Neuron (in vitro differentiated cells): ENCODE data around the gene EPHA10.
"Not testable (repeated sequence)": the region's sequence is repeated elsewhere in the genome, so short reads cannot be mapped to it uniquely, and the experiment has no call there.

Source experiments
- H2AFZ ChIP-seq: one replicate; pipeline ENCODE4 v1.6.1; 2013; ENCODE audit warnings: low read depth, mild to moderate bottlenecking, inconsistent platforms, low read length, moderate library complexity
- H3K27me3 ChIP-seq: one replicate; pipeline ENCODE4 v1.6.1; 2013; ENCODE audit warnings: low read length; ENCODE audit not compliant: insufficient read depth
- H3K36me3 ChIP-seq: one replicate; pipeline ENCODE4 v1.6.1; 2013; ENCODE audit warnings: low read length; ENCODE audit not compliant: insufficient read depth
- H3K4me1 ChIP-seq: one replicate; pipeline ENCODE4 v1.6.1; 2013; ENCODE audit warnings: low read length; ENCODE audit not compliant: insufficient read depth
- H3K4me3 ChIP-seq: 2 replicates; pipeline ENCODE4 v1.5.1; 2013; ENCODE audit warnings: mild to moderate bottlenecking, low read length, moderate library complexity
- H3K9me3 ChIP-seq: one replicate; pipeline ENCODE4 v1.6.1; 2013; ENCODE audit warnings: low read length

The EPHA10 gene

DNA sequence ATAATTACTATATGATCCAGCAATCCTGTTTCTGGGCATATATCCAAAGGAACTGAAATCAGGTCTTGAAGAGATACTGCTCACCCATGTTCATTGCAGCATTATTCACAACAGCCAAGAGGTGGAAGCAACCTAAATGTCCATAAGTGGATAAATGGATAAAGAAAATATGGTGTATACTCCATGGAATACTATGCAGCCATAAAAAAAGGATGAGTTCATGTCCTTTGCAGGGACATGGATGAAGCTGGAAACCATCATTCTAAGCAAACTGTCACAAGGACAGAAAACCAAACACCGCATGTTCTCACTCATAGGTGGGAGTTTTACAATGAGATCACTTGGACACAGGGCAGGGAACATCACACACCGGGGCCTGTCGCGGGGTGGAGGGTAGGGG is 26.3 kb downstream of the EPHA10 start:
- peaks cover 16% of the 10 kb centered on the region for H3K27me3 ChIP-seq

DNA sequence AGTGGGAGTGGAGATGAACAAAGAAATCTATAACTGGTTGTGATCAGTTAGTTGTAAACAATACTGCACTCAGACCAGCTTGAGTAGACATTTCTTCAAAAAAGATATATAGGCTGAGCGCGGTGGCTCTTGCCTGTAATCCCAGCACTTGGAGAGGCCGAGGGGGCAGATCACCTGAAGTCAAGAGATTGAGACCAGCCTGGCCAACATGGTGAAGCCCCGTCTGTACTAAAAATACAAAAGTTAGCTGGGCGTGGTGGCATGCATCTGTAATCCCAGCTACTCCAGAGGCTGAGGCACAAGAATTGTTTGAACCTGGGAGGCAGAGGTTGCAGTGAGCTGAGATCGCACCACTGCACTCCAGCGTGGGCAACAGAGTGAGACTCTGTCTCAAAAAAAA is 26.9 kb downstream of the EPHA10 start:
- H3K4me1 ChIP-seq, H3K36me3 ChIP-seq, H3K4me3 ChIP-seq, H3K9me3 ChIP-seq, H2AFZ ChIP-seq: not testable (repeated sequence)
- peaks cover 20% of the 10 kb centered on the region for H3K27me3 ChIP-seq

More for the DNA sequence above, 26.3 kb downstream of the EPHA10 start:
- not testable (repeated sequence) for H3K36me3 ChIP-seq, H2AFZ ChIP-seq, H3K4me3 ChIP-seq, H3K9me3 ChIP-seq, H3K4me1 ChIP-seq

DNA sequence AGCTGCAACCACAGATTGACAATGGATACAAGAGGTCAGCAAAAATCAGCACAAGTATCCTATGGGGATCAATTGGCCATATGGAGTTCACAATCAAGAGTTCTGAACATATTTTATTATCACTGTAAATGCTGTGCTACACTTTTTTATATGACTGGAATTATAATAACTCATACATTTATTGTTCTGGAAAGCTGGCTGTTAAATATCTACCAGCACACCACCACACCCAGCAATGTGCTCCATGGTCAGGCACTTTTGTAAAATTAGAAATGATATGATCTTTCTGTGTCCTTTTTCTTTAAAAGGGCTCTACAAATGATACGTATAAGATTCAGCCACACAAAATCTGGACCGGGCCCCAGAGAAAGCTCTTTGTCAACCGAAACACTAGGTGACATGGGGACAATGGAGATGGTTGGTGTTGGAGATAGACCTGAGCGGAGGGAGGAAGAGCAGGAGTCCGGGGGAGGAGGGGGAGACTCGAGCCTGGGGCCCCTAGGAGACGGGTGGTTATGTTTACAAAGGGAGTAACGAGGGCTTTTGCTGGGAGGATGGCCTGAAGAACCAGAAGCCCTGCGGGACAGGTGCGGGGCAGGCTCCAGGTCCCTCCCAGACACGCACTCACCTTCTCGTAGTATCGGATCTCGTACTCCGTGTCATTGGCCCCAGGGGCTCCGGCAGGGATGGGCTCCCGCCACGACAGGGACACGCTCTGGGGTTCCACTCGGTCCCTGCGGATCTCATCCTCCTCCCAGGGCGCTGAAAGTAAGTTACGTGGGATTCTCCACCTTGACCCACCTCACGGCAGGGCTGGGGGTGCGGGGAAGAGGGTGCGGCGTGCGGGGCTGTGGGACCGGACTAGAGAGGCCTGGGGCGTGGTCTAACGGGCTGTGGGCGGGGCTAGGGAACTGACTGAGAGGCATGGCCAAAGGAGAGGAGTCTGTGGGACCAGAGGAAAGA is 30.0 kb downstream of the EPHA10 start:
- no peaks in the 10 kb centered on the region for H3K36me3 ChIP-seq

DNA sequence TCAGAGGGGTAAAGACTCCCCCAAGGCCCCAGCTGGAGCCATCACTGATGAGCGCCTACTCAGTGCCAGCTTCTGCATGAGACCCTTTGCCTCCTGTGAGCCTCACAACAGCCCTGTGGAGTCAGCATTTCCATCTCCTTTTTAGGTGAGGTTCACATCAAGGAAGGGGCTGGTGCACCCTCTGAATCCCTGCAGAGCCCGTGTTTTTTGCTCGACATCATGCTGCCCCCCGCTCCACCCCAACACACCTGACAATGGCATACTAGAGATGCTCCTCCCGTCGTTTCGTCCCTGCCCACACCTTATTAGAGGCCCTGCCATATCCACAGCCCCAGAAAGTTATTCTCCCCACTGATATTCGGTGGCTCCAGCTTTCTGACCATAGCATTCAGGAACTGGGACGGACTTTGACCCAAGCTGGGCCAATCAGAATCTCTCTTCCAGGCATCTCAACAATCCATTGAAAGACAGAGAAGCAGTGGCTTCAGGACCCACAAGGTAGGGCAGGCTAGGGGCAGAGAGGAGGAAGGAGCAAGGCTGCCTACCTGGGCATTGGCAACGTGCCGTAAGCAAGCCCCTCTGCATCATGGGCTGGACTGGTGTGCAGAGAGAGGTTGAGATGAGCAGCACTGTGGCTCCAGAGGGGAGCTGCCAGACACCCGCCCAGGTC is 32.7 kb downstream of the EPHA10 start:
- Histone ChIP-seq H3K9me3 (no peaks in the 10 kb centered on the region), H3K4me3 (no peak overlapping the region), H2AFZ (no peak overlapping the region), H3K27me3 (peaks cover 48% of the 10 kb centered on the region), H3K4me1 (peaks cover under 1% of the 10 kb centered on the region), H3K36me3 (no peaks in the 10 kb centered on the region)

More for the DNA sequence above, 30.0 kb downstream of the EPHA10 start:
- H2AFZ ChIP-seq = no peak overlapping the region
- no peaks in the 10 kb centered on the region for H3K9me3 ChIP-seq
- no peak overlapping the region for H3K4me3 ChIP-seq
- H3K27me3 ChIP-seq = peaks cover 29% of the 10 kb centered on the region
- H3K4me1 ChIP-seq = no peaks in the 10 kb centered on the region

DNA sequence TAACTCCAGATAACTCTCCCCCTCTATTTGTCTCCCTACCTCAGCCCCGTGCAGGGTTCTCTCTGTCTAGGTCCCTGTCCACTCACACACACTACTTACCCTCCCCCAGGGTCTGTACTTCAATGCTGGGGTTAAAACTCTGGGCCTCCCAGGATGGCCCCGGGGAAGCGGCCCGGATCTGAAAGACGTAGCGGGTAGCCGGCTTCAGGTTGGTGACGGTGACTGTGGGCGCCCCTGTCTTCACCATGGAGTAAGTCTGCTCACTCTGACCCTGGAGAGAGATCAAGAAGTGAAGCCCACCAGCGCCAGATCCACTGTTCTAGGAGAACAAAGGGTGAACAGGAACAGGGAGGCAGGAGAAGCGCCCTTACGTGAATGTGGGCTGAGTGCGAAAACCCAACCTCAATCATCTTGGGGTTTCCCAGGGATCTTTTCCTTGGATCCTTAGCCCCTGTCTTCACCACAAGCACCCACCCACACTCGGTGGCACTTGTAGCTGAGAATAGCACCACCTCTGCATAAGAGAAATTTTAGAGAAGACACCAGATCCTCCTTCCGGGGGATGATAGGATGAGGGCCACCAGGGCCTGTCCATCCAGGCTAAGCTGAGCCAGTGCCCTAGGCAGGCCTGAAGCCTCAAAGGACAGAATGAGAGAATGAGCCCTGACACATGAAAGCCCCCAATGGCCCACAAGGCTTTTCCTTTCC is 33.5 kb downstream of the EPHA10 start:
- Histone ChIP-seq H3K27me3 (peaks cover 48% of the 10 kb centered on the region), H3K4me3 (no peak overlapping the region), H3K4me1 (peaks cover 8% of the 10 kb centered on the region), H3K9me3 (no peaks in the 10 kb centered on the region), H3K36me3 (no peaks in the 10 kb centered on the region), H2AFZ (no peak overlapping the region)

DNA sequence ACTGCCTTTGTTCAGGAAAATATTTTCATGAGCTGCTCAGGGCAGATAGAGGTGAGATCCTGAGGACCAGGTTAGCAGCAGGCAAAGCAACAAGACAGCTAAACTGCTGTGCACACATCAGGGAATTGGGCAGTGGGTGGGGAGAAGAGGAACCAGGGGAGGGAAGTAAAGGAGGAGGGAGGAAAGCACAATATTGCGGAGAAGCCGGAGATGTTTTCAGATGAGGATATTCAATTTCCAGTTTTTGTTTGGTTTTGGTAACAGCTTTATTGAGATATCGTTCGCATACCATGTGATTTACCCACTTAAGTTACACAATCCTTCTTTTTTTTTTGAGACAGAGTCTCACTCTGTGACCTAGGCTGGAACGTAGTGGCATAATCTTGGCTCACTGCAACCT is 34.5 kb downstream of the EPHA10 start:
- no peaks in the 10 kb centered on the region for H3K36me3 ChIP-seq
- peaks cover 46% of the 10 kb centered on the region for H3K27me3 ChIP-seq
- no peak overlapping the region for H2AFZ ChIP-seq
- no peak overlapping the region for H3K4me3 ChIP-seq
- H3K9me3 ChIP-seq = no peaks in the 10 kb centered on the region
- H3K4me1 ChIP-seq = peaks cover 14% of the 10 kb centered on the region

DNA sequence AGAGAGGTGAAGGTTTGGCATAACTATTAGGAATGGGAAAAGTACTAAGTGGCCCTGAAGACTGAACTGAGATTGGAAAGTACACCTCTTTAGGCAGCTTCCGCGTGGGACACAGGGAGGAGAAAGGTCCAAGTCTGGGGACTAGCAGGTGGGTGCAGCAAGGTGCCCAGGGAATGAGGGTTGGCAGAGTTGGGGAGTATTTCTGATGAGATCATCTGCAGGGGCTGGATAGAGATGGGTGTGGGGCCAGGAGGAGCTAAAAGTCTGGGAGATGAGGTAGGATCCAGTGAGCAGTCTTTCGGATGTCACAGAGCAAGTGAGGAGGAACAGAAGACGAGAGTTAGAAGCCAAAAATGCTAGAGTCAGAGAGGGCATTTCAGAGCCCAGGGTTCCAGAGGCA is 36.5 kb downstream of the EPHA10 start:
- no peaks in the 10 kb centered on the region for H3K36me3 ChIP-seq
- peaks cover 33% of the 10 kb centered on the region for H3K27me3 ChIP-seq
- peaks cover 24% of the 10 kb centered on the region for H3K4me1 ChIP-seq
- no peaks in the 10 kb centered on the region for H3K9me3 ChIP-seq
- no peak overlapping the region for H3K4me3 ChIP-seq
- no peak overlapping the region for H2AFZ ChIP-seq

DNA sequence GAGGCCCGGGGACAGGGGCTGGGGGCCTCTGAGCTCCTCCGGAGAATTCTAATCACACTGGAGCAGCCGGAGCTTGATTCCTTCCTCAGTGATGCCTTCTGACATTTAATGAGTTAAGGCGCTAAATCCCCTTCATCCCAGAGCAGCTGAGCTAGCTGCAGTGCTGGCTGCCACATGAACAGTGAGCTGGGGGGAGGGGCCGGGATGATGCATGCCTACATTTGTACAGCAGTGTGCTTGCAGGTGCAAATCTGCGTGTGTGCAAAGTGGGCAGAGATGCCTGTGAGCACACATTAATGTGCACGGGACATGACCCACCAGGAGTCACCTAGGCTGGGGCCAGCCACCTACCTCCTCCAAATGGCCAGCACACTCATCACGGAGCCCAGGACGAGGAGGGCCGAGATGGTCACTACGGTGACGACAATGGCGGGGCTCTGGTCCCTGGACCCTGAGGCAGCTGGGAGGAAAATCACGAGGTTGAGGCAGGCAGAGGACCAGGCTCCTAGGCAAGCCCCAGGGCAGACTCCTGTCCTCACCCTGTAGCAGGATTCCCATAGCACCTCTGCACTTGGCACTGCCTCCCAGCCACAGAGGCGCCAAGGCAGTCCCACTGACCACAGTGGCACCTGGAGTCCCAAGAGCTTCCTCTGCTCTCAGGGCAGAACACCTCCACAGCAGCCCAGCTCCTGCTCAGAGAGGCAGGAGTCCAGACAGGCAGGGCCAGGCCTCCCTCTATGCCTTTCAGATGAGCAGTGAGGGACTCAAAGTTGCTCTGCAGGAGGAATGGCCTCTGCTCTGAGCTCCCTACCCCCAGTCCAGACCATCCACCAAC is 38.0 kb downstream of the EPHA10 start:
- no peaks in the 10 kb centered on the region for H3K36me3 ChIP-seq
- no peaks in the 10 kb centered on the region for H3K9me3 ChIP-seq
- H3K4me1 ChIP-seq = peaks cover 39% of the 10 kb centered on the region
- H3K4me3 ChIP-seq = no peak overlapping the region
- H2AFZ ChIP-seq = no peak overlapping the region
- H3K27me3 ChIP-seq = peaks cover 29% of the 10 kb centered on the region

DNA sequence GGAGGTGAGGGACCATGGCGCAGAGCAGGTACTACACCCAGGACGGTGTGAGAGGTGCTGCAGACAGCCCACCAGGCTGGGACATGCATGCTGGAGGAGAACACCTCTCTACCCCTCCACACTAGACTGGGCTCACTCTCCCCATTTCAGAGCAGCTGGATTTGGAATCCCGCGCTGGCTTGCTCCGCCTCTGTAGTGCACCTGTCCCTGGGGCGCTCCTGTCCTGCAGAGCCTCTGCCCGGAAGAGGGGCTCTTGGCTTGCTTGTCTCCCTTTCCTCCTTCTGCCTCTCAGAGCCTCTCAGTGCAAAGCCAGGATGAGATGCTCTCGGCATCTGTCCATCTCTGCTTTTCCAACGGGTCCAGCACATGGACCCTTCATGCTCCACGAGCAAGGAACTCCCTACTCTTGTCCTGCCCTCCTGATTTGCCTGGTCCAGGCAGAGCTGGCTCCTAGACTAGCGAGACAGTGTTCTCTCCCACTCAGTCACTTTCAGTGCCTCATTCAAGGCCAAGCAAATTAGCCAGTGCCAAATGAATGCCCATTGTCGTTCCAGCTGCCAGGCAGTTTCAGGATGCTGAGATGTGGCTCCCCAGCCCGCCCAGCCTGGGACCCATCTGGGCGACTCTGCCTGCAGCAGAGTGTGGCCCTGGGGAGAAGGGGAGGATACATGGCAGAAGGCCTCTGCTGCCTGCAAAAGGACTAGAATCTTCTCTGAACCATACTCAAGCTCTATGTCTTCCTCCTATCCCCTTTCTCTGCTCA is 38.9 kb downstream of the EPHA10 start:
- peaks cover 42% of the 10 kb centered on the region for H3K4me1 ChIP-seq
- peaks cover 27% of the 10 kb centered on the region for H3K27me3 ChIP-seq
- no peak overlapping the region for H3K4me3 ChIP-seq
- H2AFZ ChIP-seq = no peak overlapping the region
- no peaks in the 10 kb centered on the region for H3K9me3 ChIP-seq
- no peaks in the 10 kb centered on the region for H3K36me3 ChIP-seq

DNA sequence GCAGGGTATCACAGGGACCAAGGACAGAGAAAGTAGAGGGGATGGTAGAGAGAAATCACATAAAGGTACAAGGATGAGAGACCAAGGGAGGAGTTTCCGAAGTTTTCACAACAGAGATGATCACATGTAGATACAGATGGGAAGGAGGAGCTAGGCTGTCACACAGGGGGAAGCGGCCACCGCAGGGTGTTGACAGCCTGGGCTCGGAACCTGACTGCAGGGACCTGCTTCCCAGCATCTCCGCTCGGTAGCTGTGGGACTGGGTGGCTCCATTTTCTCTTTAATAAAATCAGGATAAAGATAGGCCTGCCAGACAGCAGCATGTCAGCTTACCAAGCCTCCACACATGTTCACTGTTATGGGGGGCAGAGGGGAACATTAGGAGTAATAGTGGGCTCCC is 40.3 kb downstream of the EPHA10 start:
- no peaks in the 10 kb centered on the region for H3K36me3 ChIP-seq
- H3K9me3 ChIP-seq = no peaks in the 10 kb centered on the region
- H2AFZ ChIP-seq = no peak overlapping the region
- H3K4me1 ChIP-seq = peaks cover 42% of the 10 kb centered on the region
- peaks cover 24% of the 10 kb centered on the region for H3K27me3 ChIP-seq
- no peak overlapping the region for H3K4me3 ChIP-seq

DNA sequence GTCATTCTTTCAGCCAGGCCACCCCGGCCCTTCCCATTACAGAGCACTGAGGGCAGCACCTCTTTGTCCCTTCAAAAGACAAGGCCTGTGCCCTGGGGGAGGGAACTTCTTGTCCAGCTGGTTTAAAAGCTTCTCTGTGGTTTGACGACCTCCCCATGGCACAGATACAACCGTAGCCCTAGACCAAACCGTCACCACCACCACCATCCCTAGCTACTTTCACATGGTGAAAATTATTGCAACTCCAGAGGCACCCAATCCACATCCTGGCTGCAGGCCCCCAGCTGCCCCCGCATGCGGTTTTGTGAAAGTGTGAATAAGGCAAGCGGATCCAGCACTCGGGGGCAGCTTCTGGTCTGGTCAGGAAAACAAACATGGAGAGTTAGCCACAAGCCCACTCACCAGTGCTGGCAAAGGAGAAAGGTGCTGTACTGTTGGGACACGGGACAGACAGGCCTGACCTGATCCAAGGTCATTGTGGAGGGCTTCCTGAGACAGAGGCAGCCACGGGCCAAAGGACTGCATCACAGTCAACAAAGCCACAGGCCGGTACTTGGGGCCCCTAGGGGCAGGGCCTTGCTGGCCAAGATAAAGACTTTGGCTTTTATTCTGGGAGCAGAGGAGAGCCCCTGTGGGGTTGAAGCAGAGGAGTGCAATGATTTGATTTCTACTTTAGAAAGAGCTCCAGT is 41.4 kb downstream of the EPHA10 start:
- Histone ChIP-seq H3K27me3 (peaks cover 16% of the 10 kb centered on the region), H3K9me3 (no peaks in the 10 kb centered on the region), H2AFZ (no peak overlapping the region), H3K36me3 (no peaks in the 10 kb centered on the region), H3K4me1 (peaks cover 42% of the 10 kb centered on the region), H3K4me3 (no peak overlapping the region)

DNA sequence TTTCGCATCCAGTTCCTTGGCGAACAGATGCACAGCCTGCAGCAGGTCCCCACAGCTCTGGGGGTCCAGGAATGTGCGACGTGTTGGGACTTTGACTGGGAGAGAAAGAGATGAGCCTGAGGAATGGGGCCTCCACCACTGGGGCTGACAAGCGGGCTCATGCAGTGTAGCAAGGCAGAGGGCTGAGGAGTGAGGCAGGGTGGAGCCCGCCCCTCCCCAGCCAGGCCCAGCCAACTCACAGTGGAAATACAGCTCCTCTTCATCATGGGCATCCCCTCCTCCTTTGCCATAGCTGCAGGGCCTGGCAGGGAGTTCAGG is 41.9 kb downstream of the EPHA10 start:
- Histone ChIP-seq H3K27me3 (peaks cover 14% of the 10 kb centered on the region), H2AFZ (no peak overlapping the region), H3K4me3 (no peak overlapping the region), H3K9me3 (no peaks in the 10 kb centered on the region), H3K36me3 (no peaks in the 10 kb centered on the region), H3K4me1 (peaks cover 42% of the 10 kb centered on the region)
